Immature natural killer cell (primary cell): ENCODE data around the gene GSPT1. TPM values are rescaled to one million over a fixed set of nuclear protein-coding genes. Genes with fewer than 3 reads are reported as not detected.
"Not testable (repeated sequence)": the region's sequence is repeated elsewhere in the genome, so short reads cannot be mapped to it uniquely, and the experiment has no call there.

ENCODE experiments used
- DNase-seq, 3 donors: peaks; one replicate each; pipeline ENCODE4 v3.0.0; 2022; ENCODE audit warnings: mixed read lengths in 1 of 3
- H3K27ac Mint-ChIP-seq, 6 donors: one replicate each; pipeline ENCODE4 v1.8.0; 2020; ENCODE audit warnings: mixed read lengths in 6 of 6, mild to moderate bottlenecking in 5 of 6, inconsistent platforms in 4 of 6, moderate library complexity in 3 of 6
- H3K27me3 Mint-ChIP-seq, 3 donors: one replicate each; pipeline ENCODE4 v1.8.0; 2020 to 2021; ENCODE audit warnings: low read depth in 3 of 3, mild to moderate bottlenecking in 3 of 3, mixed read lengths in 3 of 3, moderate library complexity in 3 of 3, inconsistent platforms in 1 of 3
- H3K36me3 Mint-ChIP-seq, 3 donors: one replicate each; pipeline ENCODE4 v1.8.0; 2020; ENCODE audit warnings: mixed read lengths in 3 of 3, inconsistent platforms in 2 of 3, mild to moderate bottlenecking in 2 of 3
- H3K4me1 Mint-ChIP-seq, 2 donors: one replicate each; pipeline ENCODE4 v1.8.0; 2020; ENCODE audit warnings: inconsistent platforms in 2 of 2, mild to moderate bottlenecking in 2 of 2, mixed read lengths in 2 of 2, moderate library complexity in 1 of 2
- H3K4me3 Mint-ChIP-seq, 5 donors: one replicate each; pipeline ENCODE4 v1.8.0; 2020; ENCODE audit warnings: mild to moderate bottlenecking in 5 of 5, mixed read lengths in 5 of 5, inconsistent platforms in 3 of 5, moderate library complexity in 3 of 5
- H3K9me3 Mint-ChIP-seq, 6 donors: one replicate each; pipeline ENCODE4 v1.8.0; 2020; ENCODE audit warnings: mild to moderate bottlenecking in 6 of 6, mixed read lengths in 6 of 6, inconsistent platforms in 4 of 6, moderate library complexity in 3 of 6
- polyA plus RNA-seq, 3 donors: library from polyadenylated mRNA; unstranded; fragments of 300-500 nt; fragmentation: Illumina TruSeq; gene quantifications; one replicate each; pipeline ENCODE4 v1.2.3, GENCODE V29; 2021

Gene GSPT1
- 10 to 100 TPM; 45.6 to 63.0 (median 58.7) TPM for polyA plus RNA-seq

DNA sequence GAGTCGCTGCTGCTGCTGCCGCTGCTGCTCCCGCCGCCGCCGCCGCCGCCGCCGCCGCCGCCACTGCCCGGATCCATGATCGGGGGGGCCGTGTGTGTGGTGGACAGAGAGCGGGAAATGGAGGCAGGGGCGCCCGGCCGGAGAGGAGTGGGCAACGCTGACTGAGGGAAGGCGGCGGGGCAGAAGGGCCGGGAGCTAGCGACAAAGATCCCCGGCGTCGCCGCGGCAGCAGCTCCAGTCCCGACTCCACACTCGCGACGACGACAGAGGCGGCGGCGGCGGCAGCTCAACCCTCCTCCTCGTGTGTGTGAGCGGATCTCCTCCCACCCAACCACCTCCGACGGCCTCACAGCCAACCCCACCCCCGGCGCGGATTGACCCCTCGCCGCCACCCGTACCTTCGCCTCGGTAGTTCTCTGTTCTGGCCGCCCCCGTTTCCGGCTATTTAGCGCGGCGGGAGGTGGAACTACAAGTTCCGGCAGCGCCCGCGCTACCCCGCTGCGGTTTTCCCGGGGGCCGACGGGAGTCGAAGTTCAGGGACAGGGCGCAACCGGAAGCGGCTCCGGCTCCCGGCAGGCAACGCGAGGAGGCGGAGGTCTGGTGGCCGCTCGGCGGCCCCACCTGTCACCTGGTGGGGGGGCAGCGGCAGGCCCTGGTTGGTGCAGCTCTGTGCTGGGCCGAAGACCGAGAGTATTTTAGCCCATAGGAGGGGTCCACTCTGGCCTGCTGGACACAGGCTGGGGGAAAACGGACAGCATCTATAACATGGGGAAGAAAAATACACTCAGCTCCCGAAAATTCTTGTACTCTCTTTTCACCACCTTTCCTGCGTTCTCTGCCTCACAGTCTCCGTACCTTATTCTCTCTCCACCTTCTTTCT, at the start of gene GSPT1:
Gene GSPT1, minus strand, starts transcription at position 313 of the 880 bp plus-strand sequence. Its CDS starts 236 bp downstream, at position 77.
- Mint-ChIP-seq H3K4me1 (peaks cover 35 to 42% of the 10 kb centered on the region in 2 donors), H3K27me3 (peaks cover 15 to 21% (median 19%) of the 10 kb centered on the region in 3 donors), H3K4me3 (peak within 1 kb of the TSS; percentile 95 to 98 (median 95)), H3K27ac (peak within 1 kb of the TSS; percentile 81 to 97 (median 95)), H3K9me3 (no peaks in the 10 kb centered on the region), H3K36me3 (peaks cover 0 to 4% (median 0%) of the 10 kb centered on the region in 3 donors)
- peak; percentile 99 for DNase-seq

DNA sequence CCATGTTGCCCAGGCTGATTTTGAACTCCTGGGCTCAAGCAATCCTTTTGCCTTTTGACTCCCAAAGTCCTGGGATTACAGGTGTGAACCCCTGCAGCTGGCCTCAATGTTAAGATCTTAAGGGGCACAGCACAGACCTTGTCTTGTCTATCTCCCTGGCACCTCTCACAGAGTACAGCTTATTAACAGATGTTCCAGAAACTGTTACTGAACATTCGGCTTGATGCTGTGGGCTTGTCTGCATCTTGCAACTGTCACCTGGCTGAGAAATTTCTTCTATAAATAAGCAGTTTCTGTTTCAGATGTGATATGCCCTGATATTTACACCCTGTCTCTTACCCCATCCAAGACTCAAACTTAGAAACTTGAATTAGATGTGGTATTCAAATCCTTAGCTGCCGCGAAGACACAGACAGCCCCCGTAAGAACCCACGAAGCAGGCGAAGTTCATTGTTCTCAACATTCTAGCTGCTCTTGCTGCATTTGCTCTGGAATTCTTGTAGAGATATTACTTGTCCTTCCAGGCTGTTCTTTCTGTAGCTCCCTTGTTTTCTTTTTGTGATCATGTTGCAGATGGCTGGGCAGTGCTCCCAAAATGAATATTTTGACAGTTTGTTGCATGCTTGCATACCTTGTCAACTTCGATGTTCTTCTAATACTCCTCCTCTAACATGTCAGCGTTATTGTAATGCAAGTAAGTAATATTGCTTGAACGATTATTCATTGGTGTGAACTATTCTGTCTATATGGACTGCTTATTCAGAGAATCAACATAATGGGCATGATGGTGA, 49.2 kb upstream of the GSPT1 start, which contains the start of gene TNFRSF17:
Gene TNFRSF17, plus strand, starts transcription at position 450 of the 791 bp plus-strand sequence. Its CDS starts 115 bp downstream, at position 565.
- Mint-ChIP-seq H3K27me3 (peaks cover 0 to 2% (median 0%) of the 10 kb centered on the region in 3 donors), H3K9me3 (no peaks in the 10 kb centered on the region), H3K4me1 (no peaks in the 10 kb centered on the region), H3K4me3 (no peak within 1 kb of the TSS), H3K27ac (no peak within 1 kb of the TSS), H3K36me3 (peaks cover 0 to 3% (median 0%) of the 10 kb centered on the region in 3 donors)
- no peak for DNase-seq

DNA sequence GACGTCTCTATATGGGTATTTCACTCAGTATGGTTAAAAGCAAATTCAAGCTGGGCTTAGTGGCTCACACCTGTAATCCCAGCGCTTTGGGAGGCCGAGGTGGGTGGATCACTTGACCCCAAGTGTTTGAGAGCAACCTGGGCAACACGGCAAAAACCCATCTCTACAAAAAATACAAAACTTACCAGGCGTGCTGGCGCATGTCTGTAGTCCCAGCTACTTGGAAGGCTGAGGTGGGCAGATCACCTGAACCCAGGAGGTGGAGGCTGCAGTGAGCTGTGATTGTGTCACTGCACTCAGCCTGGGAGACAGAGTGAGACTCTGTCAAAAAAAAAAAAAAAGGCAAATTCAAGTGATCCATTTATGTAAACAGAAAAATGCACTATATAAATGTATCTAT, 48.0 kb upstream of the GSPT1 start:
- Mint-ChIP-seq H3K27ac (no peak overlapping the region), H3K9me3 (no peaks in the 10 kb centered on the region), H3K4me1 (no peaks in the 10 kb centered on the region), H3K36me3 (peaks cover 0 to 3% (median 0%) of the 10 kb centered on the region in 3 donors), H3K4me3 (no peak overlapping the region), H3K27me3 (peaks cover 0 to 2% (median 0%) of the 10 kb centered on the region in 3 donors)
- no peak for DNase-seq

- not testable (repeated sequence) for DNase-seq, H3K9me3 Mint-ChIP-seq, H3K27me3 Mint-ChIP-seq, H3K36me3 Mint-ChIP-seq, H3K4me3 Mint-ChIP-seq, H3K27ac Mint-ChIP-seq, H3K4me1 Mint-ChIP-seq
These were observed 47.2 kb upstream of the GSPT1 start for GRCh38 chr16:11962978-11963377.

- not testable (repeated sequence) for H3K27ac Mint-ChIP-seq, H3K4me1 Mint-ChIP-seq, H3K4me3 Mint-ChIP-seq
These were observed 46.7 kb upstream of the GSPT1 start for GRCh38 chr16:11962457-11962856.

DNA sequence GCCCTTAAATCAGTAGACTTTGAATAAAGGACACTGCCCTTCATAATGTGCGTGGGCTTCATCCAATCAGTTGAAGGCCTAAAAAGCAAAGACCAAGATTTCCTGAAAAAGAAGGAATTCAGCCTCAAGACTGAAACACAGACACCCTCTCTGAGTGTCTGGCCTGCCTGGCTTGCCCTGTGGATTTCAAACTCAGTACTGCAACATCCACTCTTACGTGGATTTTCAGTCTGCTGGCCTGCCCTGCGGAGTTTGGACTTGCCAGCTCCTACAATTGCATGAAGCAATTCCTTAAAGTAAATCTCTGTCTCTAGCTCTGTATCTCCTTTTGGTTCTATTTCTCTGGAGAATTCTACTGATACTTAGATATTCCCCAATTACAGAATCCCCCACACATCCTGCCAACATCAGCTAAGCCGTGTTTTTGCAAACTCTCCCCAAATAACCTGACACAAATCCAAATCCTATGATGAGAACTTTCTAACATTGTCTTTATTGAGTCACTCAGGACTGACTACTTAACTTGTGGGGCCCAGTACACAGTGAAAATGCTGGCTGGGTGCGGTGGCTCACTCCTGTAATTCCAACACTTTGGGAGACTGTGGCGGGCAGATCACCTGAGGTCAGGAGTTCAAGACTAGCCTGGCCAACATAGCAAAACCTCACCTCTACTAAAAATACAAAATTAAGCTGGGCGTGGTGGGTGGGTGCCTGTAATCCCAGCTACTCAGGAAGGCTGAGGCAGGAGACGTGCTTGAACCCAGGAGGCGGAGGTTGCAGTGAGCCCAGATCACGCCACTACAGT, 42.0 kb upstream of the GSPT1 start:
- Mint-ChIP-seq H3K27me3 (no peaks in the 10 kb centered on the region), H3K4me3 (no peak overlapping the region), H3K9me3 (no peaks in the 10 kb centered on the region), H3K27ac (no peak overlapping the region), H3K4me1 (no peaks in the 10 kb centered on the region), H3K36me3 (peaks cover 0 to 3% (median 0%) of the 10 kb centered on the region in 3 donors)
- DNase-seq, result no peak

More at GRCh38 chr16:11962457-11962856, 46.7 kb upstream of the GSPT1 start:
- not testable (repeated sequence) for H3K36me3 Mint-ChIP-seq, DNase-seq, H3K9me3 Mint-ChIP-seq, H3K27me3 Mint-ChIP-seq

DNA sequence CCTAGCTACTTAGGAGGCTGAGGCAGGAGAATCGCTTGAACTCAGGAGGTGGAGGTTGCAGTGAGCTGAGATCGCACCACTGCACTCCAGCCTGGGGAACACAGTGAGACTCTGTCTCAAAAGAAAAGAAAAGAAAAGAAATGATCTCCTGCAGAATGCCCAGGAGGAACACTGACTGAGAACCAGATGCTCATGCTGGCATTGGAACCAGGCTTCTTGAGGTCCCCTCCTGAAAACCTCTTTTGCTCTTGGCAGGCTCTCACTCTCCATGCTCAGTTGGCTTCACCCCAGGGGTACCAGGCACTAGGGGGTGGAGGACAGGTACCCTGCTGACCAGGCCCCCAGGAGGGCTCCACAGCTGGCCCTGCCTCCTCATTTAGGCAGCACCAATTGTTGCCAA, 40.8 kb upstream of the GSPT1 start:
- H3K9me3 Mint-ChIP-seq, result no peaks in the 10 kb centered on the region
- H3K27ac Mint-ChIP-seq, result no peak overlapping the region
- H3K27me3 Mint-ChIP-seq, result no peaks in the 10 kb centered on the region
- H3K36me3 Mint-ChIP-seq, result peaks cover 0 to 3% (median 0%) of the 10 kb centered on the region in 3 donors
- H3K4me3 Mint-ChIP-seq, result no peak overlapping the region
- H3K4me1 Mint-ChIP-seq, result no peaks in the 10 kb centered on the region
- DNase-seq, result no peak

GRCh38 chr16:11955713-11956123, 40.0 kb upstream of the GSPT1 start:
- no peak for DNase-seq
- no peaks in the 10 kb centered on the region for H3K36me3 Mint-ChIP-seq
- H3K4me1 Mint-ChIP-seq, result no peaks in the 10 kb centered on the region
- H3K9me3 Mint-ChIP-seq, result no peaks in the 10 kb centered on the region
- no peak overlapping the region for H3K27ac Mint-ChIP-seq
- H3K4me3 Mint-ChIP-seq, result no peak overlapping the region
- H3K27me3 Mint-ChIP-seq, result no peaks in the 10 kb centered on the region

DNA sequence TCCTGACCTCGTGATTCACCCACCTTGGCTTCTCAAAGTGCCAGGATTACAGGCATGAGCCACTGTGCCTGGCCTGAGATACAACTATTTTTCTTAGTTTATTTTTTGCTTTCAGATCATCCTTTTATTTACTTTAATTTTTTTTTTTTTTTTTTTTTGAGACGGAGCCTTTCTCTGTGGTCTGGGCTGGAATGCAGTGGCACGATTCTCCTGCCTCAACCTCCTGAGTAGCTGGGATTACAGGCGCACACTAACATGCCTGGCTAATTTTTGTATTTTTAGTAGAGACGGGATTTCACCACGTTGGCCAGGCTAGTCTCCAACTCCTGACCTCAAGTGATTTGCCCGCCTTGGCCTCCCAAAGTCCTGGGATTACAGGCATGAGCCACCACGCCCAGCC, 37.8 kb upstream of the GSPT1 start:
- H3K4me1 Mint-ChIP-seq, H3K4me3 Mint-ChIP-seq, H3K36me3 Mint-ChIP-seq, H3K9me3 Mint-ChIP-seq, H3K27me3 Mint-ChIP-seq, DNase-seq, H3K27ac Mint-ChIP-seq: not testable (repeated sequence)

GRCh38 chr16:11950388-11950787, 34.6 kb upstream of the GSPT1 start:
- Mint-ChIP-seq H3K9me3 (no peaks in the 10 kb centered on the region), H3K4me1 (no peaks in the 10 kb centered on the region), H3K27me3 (no peaks in the 10 kb centered on the region), H3K27ac (no peak overlapping the region), H3K4me3 (no peak overlapping the region), H3K36me3 (no peaks in the 10 kb centered on the region)
- DNase-seq, result no peak

DNA sequence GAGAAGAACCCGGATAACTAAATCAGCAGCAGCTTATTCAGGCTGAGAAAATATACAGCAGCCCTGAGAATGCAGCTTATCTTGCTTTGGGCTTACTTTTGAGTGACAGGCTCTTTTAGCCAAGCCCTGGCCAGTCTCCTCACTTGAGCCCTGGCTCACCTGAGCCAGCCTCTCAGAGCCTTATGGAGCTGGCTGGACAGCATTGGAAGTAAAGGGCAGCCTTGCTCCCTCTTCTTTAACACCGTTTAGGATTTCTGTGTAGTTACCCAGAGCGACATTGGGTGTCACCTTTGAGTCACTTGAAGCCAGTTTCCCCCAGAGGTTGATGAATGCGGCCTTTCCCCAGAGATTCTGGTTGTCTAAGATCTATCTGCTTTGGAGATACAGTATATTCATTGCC, 33.8 kb upstream of the GSPT1 start:
- no peaks in the 10 kb centered on the region for H3K36me3 Mint-ChIP-seq
- no peak for DNase-seq
- H3K27ac Mint-ChIP-seq, result no peak overlapping the region
- H3K27me3 Mint-ChIP-seq, result no peaks in the 10 kb centered on the region
- H3K4me1 Mint-ChIP-seq, result no peaks in the 10 kb centered on the region
- no peaks in the 10 kb centered on the region for H3K9me3 Mint-ChIP-seq
- H3K4me3 Mint-ChIP-seq, result no peak overlapping the region

- H3K4me1 Mint-ChIP-seq, result no peaks in the 10 kb centered on the region
- no peaks in the 10 kb centered on the region for H3K36me3 Mint-ChIP-seq
- no peaks in the 10 kb centered on the region for H3K9me3 Mint-ChIP-seq
- no peak overlapping the region for H3K4me3 Mint-ChIP-seq
- DNase-seq, result no peak
- no peaks in the 10 kb centered on the region for H3K27me3 Mint-ChIP-seq
- no peak overlapping the region for H3K27ac Mint-ChIP-seq
These were observed 33.1 kb upstream of the GSPT1 start for GRCh38 chr16:11948819-11949218.

DNA sequence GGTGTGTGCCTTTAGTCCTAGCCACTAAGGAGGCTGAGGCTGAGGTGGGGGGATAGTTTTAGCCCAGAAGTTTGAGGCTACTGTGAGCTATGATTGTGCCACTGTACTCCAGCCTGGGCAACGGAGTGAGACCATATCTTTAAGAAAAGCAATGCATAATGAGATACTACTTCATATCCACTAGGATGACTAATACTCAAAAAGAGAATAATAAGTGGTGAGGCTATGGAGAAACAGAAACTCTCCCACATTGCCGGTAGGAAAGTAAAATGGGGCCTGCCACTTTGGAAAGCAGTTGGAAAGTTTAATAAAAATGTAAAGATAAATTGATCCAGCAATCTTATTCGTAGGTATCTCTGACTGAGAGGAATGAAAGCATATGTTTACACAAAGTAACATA, 30.7 kb upstream of the GSPT1 start:
- no peak for DNase-seq
- no peaks in the 10 kb centered on the region for H3K9me3 Mint-ChIP-seq
- no peak overlapping the region for H3K27ac Mint-ChIP-seq
- no peak overlapping the region for H3K4me3 Mint-ChIP-seq
- H3K4me1 Mint-ChIP-seq, result no peaks in the 10 kb centered on the region
- H3K27me3 Mint-ChIP-seq, result no peaks in the 10 kb centered on the region
- no peaks in the 10 kb centered on the region for H3K36me3 Mint-ChIP-seq
